GM12878 (cell line): ENCODE measurements around the gene LYPD6. TPM values are rescaled to one million over a fixed set of nuclear protein-coding genes. Genes with fewer than 3 reads are reported as not detected.

Experiments
- ATAC-seq: fragments of 200-7000 bp; cut with Tn5 transposase; 3 replicates; pipeline ENCODE4 v1.9.1; 2020; ENCODE audit warnings: mild to moderate bottlenecking, moderate library complexity
- BruUV-seq: library from RNA; stranded (reverse); fragments of 400-500 nt; replicated peaks from 2 replicates; lab custom pipeline; 2021; lab: Mats Ljungman, UMichigan
- CTCF ChIA-PET: fragments of 300-600 bp; sonication (Branson Sonifier 250); formaldehyde crosslinking; extraction: SDS; loops from one replicate; lab custom pipeline; 2021; ENCODE audit warnings: inconsistent platforms; lab: Yijun Ruan, JAX
- POLR2A ChIA-PET: fragments of 350-600 bp; formaldehyde crosslinking; extraction: SDS; loops from one replicate; lab custom pipeline; 2021; ENCODE audit warnings: inconsistent platforms; lab: Charles Lee
- RAD21 ChIA-PET: fragments of 300-600 bp; sonication (Branson Sonifier 250); formaldehyde crosslinking; loops from one replicate; lab custom pipeline; 2023; ENCODE audit warnings: antibody characterized with exemption; ENCODE audit not compliant: unreplicated experiment; lab: Charles Lee
- SMC1A ChIA-PET: fragments of 300-600 bp; sonication (Branson Sonifier 250); formaldehyde crosslinking; loops from one replicate; lab custom pipeline; 2023; ENCODE audit not compliant: unreplicated experiment, uncharacterized antibody; lab: Charles Lee
- DNase-seq: peaks from one replicate; pipeline ENCODE4 v3.0.0-alpha.2; 2011; ENCODE audit warnings: low read depth, low spot score
- FAIRE-seq: peaks from 3 replicates; lab custom pipeline; 2011; peaks lifted over from hg19 to GRCh38; lab: Jason Lieb, UNC
- H2AFZ ChIP-seq: 2 replicates; pipeline ENCODE4 v1.6.0; 2011; ENCODE audit warnings: low read depth, low read length, control low read depth; ENCODE audit not compliant: control insufficient read depth
- H3K27ac ChIP-seq: 2 replicates; pipeline ENCODE4 v1.5.1; 2011; ENCODE audit warnings: control low read depth; ENCODE audit not compliant: control insufficient read depth, insufficient read depth
- H3K27me3 ChIP-seq, 2 experiments: replicated peaks in 1 of 2; 2 replicates each; pipeline versions ENCODE4 v1.6.0 to v1.6.1; 2011; ENCODE audit warnings: low read length in 1 of 2; ENCODE audit not compliant: control insufficient read depth in 2 of 2, insufficient read depth in 2 of 2
- H3K36me3 ChIP-seq, 2 experiments: 2 replicates each; pipeline ENCODE4 v1.5.1; 2011; ENCODE audit warnings: low read length in 1 of 2; ENCODE audit not compliant: control insufficient read depth in 2 of 2, insufficient read depth in 2 of 2
- H3K4me1 ChIP-seq: 2 replicates; pipeline ENCODE4 v1.6.1; 2011; ENCODE audit warnings: mild to moderate bottlenecking, low read length, moderate library complexity, mixed read lengths; ENCODE audit not compliant: control insufficient read depth, insufficient read depth
- H3K4me2 ChIP-seq: 2 replicates; pipeline ENCODE4 v1.6.0; 2011; ENCODE audit warnings: control low read depth; ENCODE audit not compliant: control insufficient read depth, insufficient read depth
- H3K4me3 ChIP-seq: fragments of 200-600 bp; sonication (generic); 2 replicates; pipeline ENCODE4 v1.5.1; 2016
- H3K79me2 ChIP-seq: 2 replicates; pipeline ENCODE4 v1.6.0; 2011; ENCODE audit warnings: low read length; ENCODE audit not compliant: control insufficient read depth, insufficient read depth
- H3K9ac ChIP-seq: 2 replicates; pipeline ENCODE4 v1.8.0; 2011; ENCODE audit warnings: low read length, control low read depth, mixed read lengths; ENCODE audit not compliant: control insufficient read depth, insufficient read depth
- H3K9me3 ChIP-seq: replicated peaks from 3 replicates; pipeline ENCODE4 v1.5.1; 2011; ENCODE audit warnings: mild to moderate bottlenecking, low read length; ENCODE audit not compliant: control insufficient read depth, insufficient read depth
- H4K20me1 ChIP-seq: 2 replicates; pipeline ENCODE4 v1.6.0; 2011; ENCODE audit not compliant: control insufficient read depth, insufficient read depth
- HDAC2 ChIP-seq: fragments of 200-600 bp; sonication (generic); IDR thresholded peaks from 2 replicates; pipeline ENCODE4 v1.6.1; 2017
- LARP7 ChIP-seq: fragments of 450-650 bp; IDR thresholded peaks from 2 replicates; pipeline ENCODE4 v1.6.1; 2017; ENCODE audit warnings: mild to moderate bottlenecking
- SP1 ChIP-seq: IDR thresholded peaks from one replicate; pipeline ENCODE4 v1.6.1; 2011; ENCODE audit warnings: low read depth, low read length
- USF2 ChIP-seq: IDR thresholded peaks from 2 replicates; pipeline ENCODE4 v1.6.1; 2011; ENCODE audit warnings: low read depth, low read length, improper control_type of control experiment, borderline replicate concordance
- WGBS: methylation state at CpG from one replicate; pipeline ENCODE4 v1.1.6; 2016; ENCODE audit warnings: low lambda C conversion rate; ENCODE audit not compliant: insufficient replicate concordance, insufficient coverage; ENCODE audit errors: missing lambda C conversion rate; 5-methylcytosine and 5-hydroxymethylcytosine counted together
- in situ Hi-C: fragments of 300-500 bp; cut with MboI; formaldehyde crosslinking; loops from 9 replicates; pipeline ENCODE4 v1.14.3; 2018; ENCODE audit warnings: mixed read lengths
- intact Hi-C: fragments of 100-400 bp; cut with micrococcal nuclease; formaldehyde crosslinking; loops from one replicate; pipeline ENCODE4 v1.14.2; 2022; ENCODE audit not compliant: unreplicated experiment
- polyA plus RNA-seq, 11 experiments: library from polyadenylated mRNA; depleted of rRNA in 4 of 11; unstranded in 6 of 11; stranded (reverse) in 5 of 11; fragments of >200 nt; fragmentation: Nextera tagmentation in 4 of 11; fragmentation: Illumina TruSeq in 1 of 11; extraction: Ambion mirVana in 4 of 11; extraction: Trizol in 1 of 11; gene quantifications; 1 replicate in 1 of 11; 2 replicates in 10 of 11; pipeline versions ENCODE4 v1.2.1 to v1.2.3, GENCODE V29; 2011 to 2016; ENCODE audit warnings: inconsistent platforms in 2 of 11, missing spikeins in 2 of 11, low read depth in 1 of 11
- total RNA-seq, 4 experiments: library from RNA; depleted of rRNA in 3 of 4; stranded (reverse); fragments of >200 nt in 3 of 4; fragmentation: Illumina TruSeq in 1 of 4; extraction: Trizol in 1 of 4; gene quantifications; 2 replicates each; pipeline versions ENCODE4 v1.2.1 to v1.2.3, GENCODE V29; 2013 to 2021

Gene LYPD6
- total and polyA plus RNA-seq, 10 of the 15 experiments (the other 5 are each of a cell fraction or from before 2014, with no cell fraction given): not detected

DNA sequence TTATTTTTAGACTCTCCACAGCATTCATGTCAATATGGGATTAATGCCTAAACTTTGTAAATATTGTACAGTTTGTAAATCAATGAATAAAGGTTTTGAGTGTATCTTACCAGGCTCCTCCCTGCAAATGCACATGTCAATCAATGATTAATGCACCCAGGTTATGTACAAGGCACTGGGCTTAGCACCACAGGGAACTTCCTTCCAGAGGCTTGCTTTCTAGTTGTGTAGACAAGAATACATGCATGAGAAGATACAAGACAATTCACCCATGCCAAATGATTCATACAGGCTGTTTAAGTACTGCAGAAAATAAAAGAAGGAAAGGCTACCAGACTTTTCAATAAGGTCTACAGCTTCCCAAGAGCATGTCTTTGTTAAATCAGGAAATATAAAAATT, 143.1 kb downstream of the LYPD6 start:
- no peak overlapping the region for H2AFZ ChIP-seq
- POLR2A ChIA-PET: no interaction called here
- H3K27me3 ChIP-seq: no peaks in the 10 kb centered on the region
- CTCF ChIA-PET: no interaction called here
- H3K27ac ChIP-seq: no peak overlapping the region
- no peaks in the 10 kb centered on the region for H3K9me3 ChIP-seq
- ATAC-seq (no peak), DNase-seq (no peak), FAIRE-seq (no peak)
- no peaks in the 10 kb centered on the region for H3K79me2 ChIP-seq
- BruUV-seq: no TSS peak
- TF ChIP-seq HDAC2 (no peak), LARP7 (no peak), SP1 (no peak)
- in situ Hi-C loops: no loop called here
- no peaks in the 10 kb centered on the region for H4K20me1 ChIP-seq
- intact Hi-C loops: no loop called here
- SMC1A ChIA-PET: no interaction called here
- no peak overlapping the region for H3K9ac ChIP-seq
- no peaks in the 10 kb centered on the region for H3K4me1 ChIP-seq
- H3K36me3 ChIP-seq: no peaks in the 10 kb centered on the region
- RAD21 ChIA-PET: no interaction called here
- H3K4me3 ChIP-seq: no peak overlapping the region
- no peak overlapping the region for H3K4me2 ChIP-seq

GRCh38 chr2:149483004-149483605, 152.7 kb downstream of the LYPD6 start:
- Histone ChIP-seq H2AFZ (no peak overlapping the region), H3K4me3 (no peak overlapping the region), H4K20me1 (no peaks in the 10 kb centered on the region), H3K79me2 (no peaks in the 10 kb centered on the region), H3K4me2 (no peak overlapping the region), H3K27ac (no peak overlapping the region), H3K27me3 (peaks cover 0 to 8% of the 10 kb centered on the region in 2 experiments; a peak in 2 of 4 replicates), H3K4me1 (no peaks in the 10 kb centered on the region), H3K9ac (no peak overlapping the region), H3K9me3 (no peaks in the 10 kb centered on the region), H3K36me3 (no peaks in the 10 kb centered on the region)
- DNase-seq (no peak), ATAC-seq (no peak), FAIRE-seq (no peak)
- ChIA-PET RAD21 (no interaction called here), POLR2A (no interaction called here), SMC1A (interaction anchor here (1.5 kb wide), 1 partner anchor 465 kb away, joined by 3 read pairs; no protein-coding TSS in a partner anchor), CTCF (no interaction called here)
- in situ Hi-C loops: no loop called here
- no TSS peak for BruUV-seq
- 38% methylated on average over 4 of the region's 4 CpGs for WGBS
- TF ChIP-seq USF2: no peak
- intact Hi-C loops: no loop called here
